Hepatocyte (in vitro differentiated cells): ENCODE data around the gene SMIM10L2A. TPM values are rescaled to one million over a fixed set of nuclear protein-coding genes. Genes with fewer than 3 reads are reported as not detected.

Source experiments
- DNase-seq: peaks from one replicate; pipeline ENCODE4 v3.0.0-alpha.2; 2016; ENCODE audit warnings: low spot score
- H2AFZ ChIP-seq: fragments of 200-600 bp; sonication (generic); 2 replicates; pipeline ENCODE4 v1.6.0; 2016; ENCODE audit warnings: antibody characterized with exemption, mild to moderate bottlenecking
- H3K27ac ChIP-seq: fragments of 200-600 bp; sonication (generic); 2 replicates; pipeline ENCODE4 v1.5.1; 2016; ENCODE audit warnings: mild to moderate bottlenecking
- H3K27me3 ChIP-seq: fragments of 200-600 bp; sonication (generic); 2 replicates; pipeline ENCODE4 v1.6.1; 2016
- H3K36me3 ChIP-seq: fragments of 200-600 bp; sonication (generic); replicated peaks from 2 replicates; pipeline ENCODE4 v1.5.1; 2016; ENCODE audit warnings: low read depth; ENCODE audit not compliant: insufficient read depth
- H3K4me1 ChIP-seq: fragments of 200-600 bp; sonication (generic); 2 replicates; pipeline ENCODE4 v1.5.1; 2016; ENCODE audit warnings: mild to moderate bottlenecking, moderate library complexity; ENCODE audit not compliant: insufficient read depth
- H3K4me2 ChIP-seq: fragments of 200-600 bp; sonication (generic); 2 replicates; pipeline ENCODE4 v1.6.0; 2016
- H3K4me3 ChIP-seq: fragments of 200-600 bp; sonication (generic); 2 replicates; pipeline ENCODE4 v1.5.1; 2016; ENCODE audit warnings: mild to moderate bottlenecking
- H3K79me2 ChIP-seq: fragments of 200-600 bp; sonication (generic); 2 replicates; pipeline ENCODE4 v1.6.0; 2017; ENCODE audit warnings: mild to moderate bottlenecking
- H3K9me2 ChIP-seq: fragments of 200-600 bp; sonication (generic); replicated peaks from 2 replicates; pipeline ENCODE4 v1.6.0; 2017; ENCODE audit warnings: mild to moderate bottlenecking; ENCODE audit not compliant: insufficient read depth
- H3K9me3 ChIP-seq: fragments of 200-600 bp; sonication (generic); 2 replicates; pipeline ENCODE4 v1.5.1; 2016; ENCODE audit warnings: low read depth, mild to moderate bottlenecking
- H4K20me1 ChIP-seq: fragments of 200-600 bp; sonication (generic); 2 replicates; pipeline ENCODE4 v1.6.0; 2016; ENCODE audit warnings: mild to moderate bottlenecking; ENCODE audit not compliant: insufficient read depth, poor library complexity, severe bottlenecking
- EZH2 ChIP-seq: fragments of 200-600 bp; sonication (generic); IDR thresholded peaks from 2 replicates; pipeline ENCODE4 v1.6.1; 2016; ENCODE audit warnings: antibody characterized with exemption, mild to moderate bottlenecking, borderline replicate concordance
- EZH2phosphoT487 ChIP-seq: fragments of 200-600 bp; sonication (generic); IDR thresholded peaks from one replicate; pipeline ENCODE4 v1.6.1; 2018; ENCODE audit warnings: antibody characterized with exemption, mild to moderate bottlenecking, low read depth, moderate library complexity; ENCODE audit not compliant: unreplicated experiment, severe bottlenecking
- WGBS: methylation state at CpG from one replicate; pipeline ENCODE4 v1.1.6; 2016; ENCODE audit warnings: low lambda C conversion rate; ENCODE audit errors: missing lambda C conversion rate; 5-methylcytosine and 5-hydroxymethylcytosine counted together
- polyA plus RNA-seq: library from polyadenylated mRNA; unstranded; fragments of >200 nt; fragmentation: Nextera tagmentation; extraction: Ambion mirVana; gene quantifications from 2 replicates; pipeline ENCODE4 v1.2.1, GENCODE V29; 2016
- total RNA-seq: library from RNA; depleted of rRNA; stranded (reverse); fragments of >200 nt; gene quantifications from 2 replicates; pipeline ENCODE4 v1.2.3, GENCODE V29; 2014
- TF ChIP-seq, protein P1 (sequence below): fragments of 200-600 bp; sonication (generic); IDR thresholded peaks from 2 replicates; pipeline ENCODE4 v1.5.1; 2016; ENCODE audit warnings: antibody characterized with exemption, mild to moderate bottlenecking; ENCODE audit not compliant: poor library complexity

SMIM10L2A gene
- total and polyA plus RNA-seq, 2 experiments from 2014 or later, result 5.0 to 7.0 TPM

GRCh38 chrX:135395064-135395463 is 26.7 kb upstream of the SMIM10L2A start:
- Histone ChIP-seq H3K4me3 (no peak overlapping the region), H3K9me2 (no peaks in the 10 kb centered on the region), H3K27ac (no peak overlapping the region), H3K4me1 (no peaks in the 10 kb centered on the region), H3K9me3 (no peaks in the 10 kb centered on the region), H3K36me3 (no peaks in the 10 kb centered on the region), H3K4me2 (no peak overlapping the region), H4K20me1 (no peaks in the 10 kb centered on the region), H3K79me2 (no peaks in the 10 kb centered on the region), H3K27me3 (no peaks in the 10 kb centered on the region), H2AFZ (no peak overlapping the region)
- DNase-seq, result no peak
- TF ChIP-seq, protein P1, sequence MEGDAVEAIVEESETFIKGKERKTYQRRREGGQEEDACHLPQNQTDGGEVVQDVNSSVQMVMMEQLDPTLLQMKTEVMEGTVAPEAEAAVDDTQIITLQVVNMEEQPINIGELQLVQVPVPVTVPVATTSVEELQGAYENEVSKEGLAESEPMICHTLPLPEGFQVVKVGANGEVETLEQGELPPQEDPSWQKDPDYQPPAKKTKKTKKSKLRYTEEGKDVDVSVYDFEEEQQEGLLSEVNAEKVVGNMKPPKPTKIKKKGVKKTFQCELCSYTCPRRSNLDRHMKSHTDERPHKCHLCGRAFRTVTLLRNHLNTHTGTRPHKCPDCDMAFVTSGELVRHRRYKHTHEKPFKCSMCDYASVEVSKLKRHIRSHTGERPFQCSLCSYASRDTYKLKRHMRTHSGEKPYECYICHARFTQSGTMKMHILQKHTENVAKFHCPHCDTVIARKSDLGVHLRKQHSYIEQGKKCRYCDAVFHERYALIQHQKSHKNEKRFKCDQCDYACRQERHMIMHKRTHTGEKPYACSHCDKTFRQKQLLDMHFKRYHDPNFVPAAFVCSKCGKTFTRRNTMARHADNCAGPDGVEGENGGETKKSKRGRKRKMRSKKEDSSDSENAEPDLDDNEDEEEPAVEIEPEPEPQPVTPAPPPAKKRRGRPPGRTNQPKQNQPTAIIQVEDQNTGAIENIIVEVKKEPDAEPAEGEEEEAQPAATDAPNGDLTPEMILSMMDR, result no peak
- TF ChIP-seq EZH2phosphoT487 (no peak), EZH2 (no peak)
- WGBS, result 81% methylated on average over 6 of the region's 6 CpGs

- H3K9me2 ChIP-seq, result no peaks in the 10 kb centered on the region
- H3K36me3 ChIP-seq, result no peaks in the 10 kb centered on the region
- H3K9me3 ChIP-seq, result no peaks in the 10 kb centered on the region
- no peak for DNase-seq
- H3K4me3 ChIP-seq, result no peak overlapping the region
- no peak overlapping the region for H3K27ac ChIP-seq
- no peak overlapping the region for H2AFZ ChIP-seq
- H3K4me2 ChIP-seq, result no peak overlapping the region
- H3K27me3 ChIP-seq, result no peaks in the 10 kb centered on the region
- H3K79me2 ChIP-seq, result no peaks in the 10 kb centered on the region
- H4K20me1 ChIP-seq, result no peaks in the 10 kb centered on the region
- H3K4me1 ChIP-seq, result no peaks in the 10 kb centered on the region
- TF ChIP-seq, protein P1, result no peak
- TF ChIP-seq EZH2phosphoT487 (no peak), EZH2 (no peak)
- WGBS, result 68% methylated on average over 4 of the region's 4 CpGs
Observed at GRCh38 chrX:135396109-135396508, 25.6 kb upstream of the SMIM10L2A start.

- Histone ChIP-seq H3K79me2 (no peaks in the 10 kb centered on the region), H3K27ac (no peak overlapping the region), H3K9me3 (no peaks in the 10 kb centered on the region), H3K36me3 (no peaks in the 10 kb centered on the region), H3K4me2 (no peak overlapping the region), H3K4me1 (no peaks in the 10 kb centered on the region), H2AFZ (no peak overlapping the region), H4K20me1 (no peaks in the 10 kb centered on the region), H3K9me2 (no peaks in the 10 kb centered on the region), H3K27me3 (no peaks in the 10 kb centered on the region), H3K4me3 (no peak overlapping the region)
- no peak for DNase-seq
- WGBS, result 83% methylated on average over 3 of the region's 3 CpGs
- no peak for TF ChIP-seq EZH2
- TF ChIP-seq EZH2phosphoT487, result no peak
- TF ChIP-seq, protein P1, result no peak
Observed at GRCh38 chrX:135396566-135396965, 25.2 kb upstream of the SMIM10L2A start.

DNA sequence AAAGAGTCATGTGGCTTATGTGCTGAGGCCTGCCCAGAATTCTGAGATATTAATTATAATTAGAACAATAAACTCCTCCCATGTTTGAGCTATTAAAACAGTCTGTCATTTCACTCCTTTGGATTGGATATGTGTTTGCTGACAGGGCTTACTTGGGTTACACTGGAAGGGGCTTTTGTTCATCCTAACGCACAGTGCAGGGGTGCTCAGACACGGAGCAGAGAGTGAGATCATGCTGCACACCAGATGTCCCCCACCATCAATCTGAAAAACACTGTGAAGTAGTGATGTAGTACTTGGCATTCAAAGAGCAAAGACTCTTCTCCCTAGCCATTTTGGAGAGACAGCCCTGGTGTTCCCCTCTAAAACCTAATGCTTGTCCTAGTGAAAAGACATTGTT is 24.1 kb upstream of the SMIM10L2A start:
- DNase-seq, result no peak
- Histone ChIP-seq H4K20me1 (no peaks in the 10 kb centered on the region), H3K4me3 (no peak overlapping the region), H3K9me3 (no peaks in the 10 kb centered on the region), H3K4me1 (no peaks in the 10 kb centered on the region), H2AFZ (no peak overlapping the region), H3K9me2 (no peaks in the 10 kb centered on the region), H3K4me2 (no peak overlapping the region), H3K36me3 (no peaks in the 10 kb centered on the region), H3K79me2 (no peaks in the 10 kb centered on the region), H3K27me3 (no peaks in the 10 kb centered on the region), H3K27ac (no peak overlapping the region)
- WGBS, result 65% methylated on average over 2 of the region's 2 CpGs
- TF ChIP-seq EZH2phosphoT487, result no peak
- TF ChIP-seq, protein P1, result no peak
- TF ChIP-seq EZH2, result no peak
